Calu3 (cell line): Measurements from ENCODE around the gene OGDHL. TPM values are rescaled to one million over a fixed set of nuclear protein-coding genes. Genes with fewer than 3 reads are reported as not detected.

Source experiments
- BruUV-seq: library from RNA; stranded (reverse); fragments of 400-500 nt; replicated peaks from 2 replicates; lab custom pipeline; 2021; lab: Mats Ljungman, UMichigan
- CTCF ChIA-PET: fragments of 300-600 bp; sonication (Branson Sonifier 250); formaldehyde crosslinking; loops from one replicate; lab custom pipeline; 2022; ENCODE audit warnings: antibody characterized with exemption; lab: Charles Lee
- DNase-seq: peaks from one replicate; pipeline ENCODE4 v3.0.0; 2022
- H3K27ac Mint-ChIP-seq: one replicate; pipeline ENCODE4 v1.8.0; 2022; ENCODE audit warnings: mixed read lengths; ENCODE audit not compliant: unreplicated experiment
- H3K27me3 Mint-ChIP-seq: one replicate; pipeline ENCODE4 v1.8.0; 2022; ENCODE audit warnings: mixed read lengths; ENCODE audit not compliant: unreplicated experiment
- H3K36me3 Mint-ChIP-seq: one replicate; pipeline ENCODE4 v1.8.0; 2022; ENCODE audit warnings: mild to moderate bottlenecking, moderate library complexity, mixed read lengths; ENCODE audit not compliant: insufficient read depth, unreplicated experiment
- H3K4me1 Mint-ChIP-seq: one replicate; pipeline ENCODE4 v1.8.0; 2022; ENCODE audit warnings: mild to moderate bottlenecking, low read depth, mixed read lengths; ENCODE audit not compliant: unreplicated experiment
- H3K4me3 Mint-ChIP-seq: one replicate; pipeline ENCODE4 v1.8.0; 2022; ENCODE audit warnings: mild to moderate bottlenecking, low read depth, moderate library complexity, mixed read lengths; ENCODE audit not compliant: unreplicated experiment
- H3K9me3 Mint-ChIP-seq: one replicate; pipeline ENCODE4 v1.8.0; 2022; ENCODE audit warnings: low read depth, mixed read lengths; ENCODE audit not compliant: unreplicated experiment
- CTCF ChIP-seq: fragments of 200-600 bp; IDR thresholded peaks from one replicate; pipeline ENCODE4 v1.8.0; 2022; ENCODE audit warnings: antibody characterized with exemption; ENCODE audit not compliant: unreplicated experiment
- intact Hi-C: fragments of 100-400 bp; cut with micrococcal nuclease; formaldehyde crosslinking; loops from one replicate; pipeline ENCODE4 v1.10.0; 2022; ENCODE audit not compliant: unreplicated experiment
- total RNA-seq: library from RNA; stranded (reverse); gene quantifications from 2 replicates; pipeline ENCODE4 v1.2.3, GENCODE V29; 2022

The OGDHL gene
- total RNA-seq, 1 experiment from 2014 or later, result 0.24 TPM

GRCh38 chr10:49688920-49689319 lies 73.2 kb downstream of the OGDHL start:
- Mint-ChIP-seq H3K4me1 (no peaks in the 10 kb centered on the region), H3K27ac (no peak overlapping the region), H3K36me3 (no peaks in the 10 kb centered on the region), H3K9me3 (no peaks in the 10 kb centered on the region), H3K4me3 (no peak overlapping the region), H3K27me3 (peaks cover 97% of the 10 kb centered on the region)
- TF ChIP-seq CTCF, result no peak
- intact Hi-C loops, result no loop called here
- CTCF ChIA-PET, result no interaction called here
- no peak for DNase-seq
- BruUV-seq, result no TSS peak

GRCh38 chr10:49688261-49688846 lies 73.8 kb downstream of the OGDHL start:
- Mint-ChIP-seq H3K27me3 (peaks cover 91% of the 10 kb centered on the region), H3K4me1 (no peaks in the 10 kb centered on the region), H3K27ac (no peak overlapping the region), H3K36me3 (no peaks in the 10 kb centered on the region), H3K9me3 (no peaks in the 10 kb centered on the region), H3K4me3 (no peak overlapping the region)
- intact Hi-C loops, result no loop called here
- CTCF ChIA-PET, result no interaction called here
- no peak for DNase-seq
- TF ChIP-seq CTCF, result no peak
- no TSS peak for BruUV-seq

- BruUV-seq, result no TSS peak
- DNase-seq, result no peak
- Mint-ChIP-seq H3K4me1 (no peaks in the 10 kb centered on the region), H3K27me3 (peaks cover 86% of the 10 kb centered on the region), H3K27ac (no peak overlapping the region), H3K4me3 (no peak overlapping the region), H3K36me3 (no peaks in the 10 kb centered on the region), H3K9me3 (no peaks in the 10 kb centered on the region)
- no peak for TF ChIP-seq CTCF
- intact Hi-C loops, result no loop called here
- CTCF ChIA-PET, result no interaction called here
These were observed 75.5 kb downstream of the OGDHL start for GRCh38 chr10:49686651-49687050.

Other genes starting within 250 kb of the OGDHL start
- gene ERCC6, start 223.2 kb downstream of the OGDHL start, total RNA-seq, result 25.7 and 32.0 TPM in 2 replicates
- not detected in 2 replicates for gene SLC18A3, start 152.0 kb downstream of the OGDHL start, total RNA-seq
- not detected in 2 replicates for gene CHAT, start 148.3 kb downstream of the OGDHL start, total RNA-seq
- gene C10orf53, start 82.7 kb downstream of the OGDHL start, total RNA-seq, result not detected in 2 replicates
- 41.1 and 46.8 TPM in 2 replicates for gene PARG, start 179.7 kb upstream of the OGDHL start, total RNA-seq
- 18.8 and 21.4 TPM in 2 replicates for gene TIMM23B, start 179.7 kb upstream of the OGDHL start, total RNA-seq
- 14.5 and 19.2 TPM in 2 replicates for gene AGAP6, start 226.1 kb upstream of the OGDHL start, total RNA-seq